HepG2 (cell line): Measurements from ENCODE around the gene POLR1H. TPM values are rescaled to one million over a fixed set of nuclear protein-coding genes. Genes with fewer than 3 reads are reported as not detected.

ENCODE experiments used
- ATAC-seq: fragments of 200-7000 bp; cut with Tn5 transposase; 3 replicates; pipeline ENCODE4 v1.9.1; 2020; ENCODE audit warnings: mild to moderate bottlenecking, moderate library complexity
- BruUV-seq: library from RNA; stranded (reverse); fragments of 400-500 nt; replicated peaks from 2 replicates; lab custom pipeline; 2021; lab: Mats Ljungman, UMichigan
- CTCF ChIA-PET: fragments of 300-600 bp; formaldehyde crosslinking; extraction: SDS; loops from one replicate; lab custom pipeline; 2021; ENCODE audit warnings: low total read pairs, inconsistent platforms, low intra/inter-chr PET ratio; lab: Yijun Ruan, JAX
- POLR2A ChIA-PET: fragments of 350-600 bp; sonication (Branson Sonifier 250); formaldehyde crosslinking; loops from one replicate; lab custom pipeline; 2020; ENCODE audit warnings: antibody characterized with exemption, inconsistent platforms; lab: Yijun Ruan, JAX
- DNase-seq: peaks from one replicate; pipeline ENCODE4 v3.0.0-alpha.2; 2015; ENCODE audit warnings: low spot score
- FAIRE-seq: peaks from 3 replicates; lab custom pipeline; 2011; peaks lifted over from hg19 to GRCh38; lab: Jason Lieb, UNC
- H2AFZ ChIP-seq: one replicate; pipeline ENCODE4 v1.6.1; 2011; ENCODE audit warnings: low read length, inconsistent platforms
- H3K27ac ChIP-seq: fragments of 300-600 bp; 3 replicates; pipeline ENCODE4 v1.8.0; 2011; ENCODE audit warnings: mixed run types, mild to moderate bottlenecking, mixed read lengths, low read length, inconsistent platforms; ENCODE audit not compliant: insufficient read depth; ENCODE audit errors: extremely low read length
- H3K27me3 ChIP-seq, 2 experiments: fragments of 200-600 bp in 1 of 2; 2 replicates in 1 of 2; 3 replicates in 1 of 2; pipeline versions ENCODE4 v1.6.0 to v1.8.0; 2011; ENCODE audit warnings: low read length in 2 of 2, mild to moderate bottlenecking in 2 of 2, moderate library complexity in 2 of 2, inconsistent platforms in 1 of 2; ENCODE audit not compliant: insufficient read depth in 2 of 2, control insufficient read depth in 1 of 2
- H3K36me3 ChIP-seq, 2 experiments: fragments of 200-600 bp in 1 of 2; replicated peaks in 1 of 2; 2 replicates in 1 of 2; 3 replicates in 1 of 2; pipeline versions ENCODE4 v1.5.1 to v1.8.0; 2011; ENCODE audit warnings: low read length in 2 of 2, inconsistent platforms in 1 of 2; ENCODE audit not compliant: insufficient read depth in 2 of 2, control insufficient read depth in 1 of 2
- H3K4me1 ChIP-seq: 2 replicates; pipeline ENCODE4 v1.5.1; 2012; ENCODE audit warnings: low read length, inconsistent platforms; ENCODE audit not compliant: insufficient read depth
- H3K4me2 ChIP-seq: 2 replicates; pipeline ENCODE4 v1.6.0; 2011; ENCODE audit warnings: low read depth, low read length, inconsistent platforms
- H3K4me3 ChIP-seq, 3 experiments: fragments of 200-600 bp in 1 of 3; sonication (generic), shearing (Covaris generic) in 1 of 3; replicated peaks in 1 of 3; 2 replicates each; pipeline ENCODE4 v1.5.1; 2011 to 2016; ENCODE audit warnings: low read length in 3 of 3, inconsistent platforms in 2 of 3, low read depth in 2 of 3, mild to moderate bottlenecking in 2 of 3, control low read depth in 1 of 3, mixed read lengths in 1 of 3; ENCODE audit not compliant: insufficient read depth in 1 of 3
- H3K79me2 ChIP-seq: one replicate; pipeline ENCODE4 v1.6.1; 2011; ENCODE audit warnings: low read length, inconsistent platforms; ENCODE audit not compliant: insufficient read depth
- H3K9ac ChIP-seq: 2 replicates; pipeline ENCODE4 v1.6.0; 2011; ENCODE audit warnings: mild to moderate bottlenecking, low read depth, low read length, inconsistent platforms; ENCODE audit not compliant: insufficient read depth
- H3K9me3 ChIP-seq: 2 replicates; pipeline ENCODE4 v1.5.1; 2012; ENCODE audit warnings: mild to moderate bottlenecking, low read length
- H4K20me1 ChIP-seq: 2 replicates; pipeline ENCODE4 v1.6.0; 2011; ENCODE audit warnings: inconsistent platforms, mild to moderate bottlenecking, low read length, moderate library complexity; ENCODE audit not compliant: insufficient read depth
- AGO2 ChIP-seq: fragments of 200-400 bp; formaldehyde crosslinking; optimal IDR thresholded peaks from 2 replicates; pipeline ENCODE3; 2017; ENCODE audit warnings: mild to moderate bottlenecking, low read depth, low read length, moderate library complexity
- CBX1 ChIP-seq: IDR thresholded peaks from one replicate; pipeline ENCODE4 v1.6.1; 2016; ENCODE audit warnings: antibody characterized with exemption, low read depth
- GATAD2A ChIP-seq: IDR thresholded peaks from 2 replicates; pipeline ENCODE4 v1.6.1; 2016
- MTA3 ChIP-seq: sonication (generic); formaldehyde crosslinking; IDR thresholded peaks from 2 replicates; pipeline ENCODE4 v1.4.0; 2020; ENCODE audit warnings: missing genetic modification reagents
- RORA ChIP-seq: sonication (generic); formaldehyde crosslinking; IDR thresholded peaks from 2 replicates; pipeline ENCODE4 v1.5.0; 2020; ENCODE audit warnings: mild to moderate bottlenecking, missing genetic modification reagents, moderate library complexity
- THAP7 ChIP-seq: sonication (generic); formaldehyde crosslinking; IDR thresholded peaks from 2 replicates; pipeline ENCODE4 v1.8.1; 2023; ENCODE audit warnings: mild to moderate bottlenecking, missing genetic modification reagents
- ZBTB42 ChIP-seq: sonication (generic); formaldehyde crosslinking; IDR thresholded peaks from 2 replicates; pipeline ENCODE4 v1.5.0; 2020; ENCODE audit warnings: mild to moderate bottlenecking, missing genetic modification reagents
- ZFP91 ChIP-seq: sonication (generic); formaldehyde crosslinking; IDR thresholded peaks from 2 replicates; pipeline ENCODE4 v1.9.0; 2022; ENCODE audit warnings: missing genetic modification reagents, mild to moderate bottlenecking, borderline replicate concordance
- ZMYM4 ChIP-seq: sonication (generic); formaldehyde crosslinking; IDR thresholded peaks from 2 replicates; pipeline ENCODE4 v1.8.1; 2023; ENCODE audit warnings: mild to moderate bottlenecking, missing genetic modification reagents
- ZNF609 ChIP-seq: sonication (generic); formaldehyde crosslinking; IDR thresholded peaks from 2 replicates; pipeline ENCODE4 v1.4.0; 2020; ENCODE audit warnings: mild to moderate bottlenecking, missing genetic modification reagents, borderline replicate concordance
- WGBS: methylation state at CpG from one replicate; pipeline ENCODE4 v1.1.6; 2017; ENCODE audit warnings: low lambda C conversion rate; 5-methylcytosine and 5-hydroxymethylcytosine counted together
- in situ Hi-C: cut with HindIII; loops from 2 replicates; pipeline ENCODE4 v1.10.0; 2017; ENCODE audit warnings: low pct_unique_long_range_greater_than_20kb; ENCODE audit not compliant: extremely low pct_ligation_motif_present
- intact Hi-C: fragments of 100-400 bp; cut with micrococcal nuclease; formaldehyde crosslinking; loops from one replicate; pipeline ENCODE4 v1.10.0; 2022; ENCODE audit not compliant: unreplicated experiment
- polyA plus RNA-seq, 8 experiments: library from polyadenylated mRNA; depleted of rRNA in 3 of 8; stranded (reverse) in 7 of 8; unstranded in 1 of 8; fragments of >200 nt; fragmentation: Illumina TruSeq in 4 of 8; extraction: Trizol in 4 of 8; gene quantifications; 2 replicates each; pipeline versions ENCODE4 v1.2.1 to v1.2.3, GENCODE V29; 2011 to 2016; ENCODE audit warnings: low read depth in 4 of 8, missing spikeins in 1 of 8, mixed read lengths in 1 of 8; ENCODE audit not compliant: insufficient read depth in 1 of 8
- total RNA-seq, 5 experiments: library from RNA; depleted of rRNA; stranded (reverse); fragments of >200 nt; fragmentation: Illumina TruSeq; extraction: Trizol; gene quantifications; 2 replicates each; pipeline ENCODE4 v1.2.3, GENCODE V29; 2016; ENCODE audit warnings: low read depth in 1 of 5

POLR1H gene
- total and polyA plus RNA-seq, 2 of the 13 experiments (the other 11 are each of a cell fraction or from before 2014, with no cell fraction given) = 61.4 to 79.8 TPM

- no peak for TF ChIP-seq ZNF609 (CRISPR knock-in tag)
Measured at GRCh38 chr6:30075094-30075789, 14.2 kb downstream of the POLR1H start, which contains the start of gene RNF39 (continued).

GRCh38 chr6:30075790-30076732 lies 15.0 kb downstream of the POLR1H start:
- in situ Hi-C loops = no loop called here
- Histone ChIP-seq H3K79me2 (no peaks in the 10 kb centered on the region), H3K4me3 (peak overlapping the region; percentile 50 to 77 (median 67)), H3K4me2 (peak overlapping the region; percentile 95), H3K9me3 (no peaks in the 10 kb centered on the region), H3K4me1 (peaks cover 47% of the 10 kb centered on the region), H4K20me1 (no peaks in the 10 kb centered on the region), H2AFZ (peak overlapping the region; percentile 68), H3K27ac (no peak overlapping the region), H3K9ac (peak overlapping the region; percentile 45; the same call in 1 of the 2 replicates), H3K36me3 (no peaks in the 10 kb centered on the region), H3K27me3 (peaks cover 1 to 40% of the 10 kb centered on the region in 2 experiments; a peak in 4 of 5 replicates)
- CTCF ChIA-PET = interaction anchor here (0.6 to 2.2 kb wide), 2 partner anchors 55 to 94 kb away, joined by 5 to 7 read pairs; no protein-coding TSS in a partner anchor
- 39% methylated on average over 13 of the region's 22 CpGs for WGBS
- ATAC-seq = peak; percentile 66
- peak; percentile 74 for FAIRE-seq
- POLR2A ChIA-PET = interaction anchor here (0.8 kb wide), 1 partner anchor 15 kb away, joined by 3 read pairs; the partner anchor contains the start of gene POLR1H
- intact Hi-C loops = no loop called here
- BruUV-seq = no TSS peak
- peak; percentile 55 for DNase-seq
- TF ChIP-seq MTA3 (CRISPR knock-in tag) (no peak), ZFP91 (CRISPR knock-in tag) (peak; percentile 81), ZMYM4 (CRISPR knock-in tag) (0 out of 2 replicates have a peak, but pooled peaks have one; percentile 44), RORA (CRISPR knock-in tag) (no peak), AGO2 (no peak), ZBTB42 (CRISPR knock-in tag) (no peak), THAP7 (no peak), GATAD2A (CRISPR knock-in tag) (peak; percentile 74), CBX1 (no peak)
